ENCODE data around the gene REC114. TPM values are rescaled to one million over a fixed set of nuclear protein-coding genes. Genes with fewer than 3 reads are reported as not detected.

Gene REC114
- total RNA-seq, 1 experiment from 2014 or later: not detected

DNA sequence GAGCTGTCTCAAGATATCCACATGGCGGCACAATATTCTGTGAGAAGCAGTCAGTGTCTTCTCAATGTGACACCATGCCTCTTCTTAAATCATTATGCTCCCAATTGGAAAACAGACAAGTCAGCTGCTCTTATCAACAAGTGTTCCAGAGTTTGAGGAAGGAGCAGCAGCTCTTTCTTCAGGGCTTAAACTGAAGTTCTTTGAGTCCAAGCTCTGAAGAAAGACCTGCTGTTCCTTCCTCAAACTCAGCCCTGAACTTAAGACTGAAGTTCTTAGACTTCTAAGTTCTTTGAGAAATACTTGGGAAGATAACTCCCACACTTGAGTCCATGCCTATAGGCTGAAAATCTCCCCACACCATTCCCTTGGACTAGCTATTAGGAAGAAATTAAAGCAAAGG is 146.8 kb downstream of the REC114 start:
- ATAC-seq (no peak), DNase-seq (ENCODE audit: low read depth, low spot score) (no peak)
- Histone ChIP-seq H3K27me3 (ENCODE audit: insufficient read depth, low read length) (no peaks in the 10 kb centered on the region), H3K4me1 (ENCODE audit: control insufficient read depth in 1 of 2, insufficient read depth in 2 of 2, low read length in 2 of 2) (no peaks in the 10 kb centered on the region), H4K20me1 (ENCODE audit: insufficient read depth) (no peaks in the 10 kb centered on the region), H3K9me3 (ENCODE audit: control insufficient read depth in 1 of 2, insufficient read depth in 1 of 2, low read depth in 1 of 2, low read length in 2 of 2) (no peaks in the 10 kb centered on the region), H3K27ac (ENCODE audit: low read depth, low read length) (no peak overlapping the region), H3K9me2 (ENCODE audit: insufficient read depth) (no peaks in the 10 kb centered on the region), H3K9ac (ENCODE audit: low read length) (no peak overlapping the region), H3K79me2 (ENCODE audit: insufficient read depth, low read length) (peaks cover 34% of the 10 kb centered on the region), H3K4me2 (ENCODE audit: low read length) (no peak overlapping the region), H3K36me3 (ENCODE audit: control insufficient read depth in 1 of 2, insufficient read depth in 2 of 2, low read length in 2 of 2) (peaks cover 21 to 29% of the 10 kb centered on the region in 2 experiments), H2AFZ (ENCODE audit: low read depth, low read length, poor library complexity, severe bottlenecking) (no peak overlapping the region), H3K4me3 (replicated peaks in 1 of 2; ENCODE audit: low read depth in 1 of 2, low read length in 2 of 2) (no peak overlapping the region)
- BruUV-seq (replicated peaks): no TSS peak
- RAD21 ChIA-PET (ENCODE audit: low non-redundant PET in 1 of 2, low total read pairs in 2 of 2, uncharacterized antibody in 2 of 2, unreplicated experiment in 2 of 2): no interaction called here
- CTCF ChIA-PET: no interaction called here
- TF ChIP-seq POLR2AphosphoS5 (IDR thresholded peaks at IDR 0.05; ENCODE audit: low read depth, low read length) (no peak), EZH2phosphoT487 (IDR thresholded peaks at IDR 0.05; ENCODE audit: borderline replicate concordance) (no peak), CEBPB (IDR thresholded peaks at IDR 0.05; ENCODE audit: low read depth) (no peak), RAD21 (IDR thresholded peaks at IDR 0.05; ENCODE audit: low read depth) (no peak), YY1 (IDR thresholded peaks at IDR 0.05; ENCODE audit: extremely low read depth, insufficient replicate concordance, low read depth, low read length) (no peak), CBX3 (IDR thresholded peaks at IDR 0.05; ENCODE audit: low read depth) (no peak), JUND (IDR thresholded peaks at IDR 0.05) (no peak), SIN3A (IDR thresholded peaks at IDR 0.05; ENCODE audit: low read depth) (no peak), ELF1 (IDR thresholded peaks at IDR 0.05; ENCODE audit: borderline replicate concordance, low read depth) (no peak), FOSL1 (IDR thresholded peaks at IDR 0.05; ENCODE audit: low read depth) (no peak), ZNF274 (IDR thresholded peaks at IDR 0.05; ENCODE audit: low read depth, low read length) (no peak), POLR2A (IDR thresholded peaks at IDR 0.05; ENCODE audit: borderline replicate concordance, extremely low read depth, insufficient read depth, insufficient read length) (no peak), SP1 (IDR thresholded peaks at IDR 0.05; ENCODE audit: low read depth) (no peak), ZFX (IDR thresholded peaks at IDR 0.05) (no peak), SRF (IDR thresholded peaks at IDR 0.05; ENCODE audit: low read depth) (no peak)
- TF ChIP-seq, protein P1, sequence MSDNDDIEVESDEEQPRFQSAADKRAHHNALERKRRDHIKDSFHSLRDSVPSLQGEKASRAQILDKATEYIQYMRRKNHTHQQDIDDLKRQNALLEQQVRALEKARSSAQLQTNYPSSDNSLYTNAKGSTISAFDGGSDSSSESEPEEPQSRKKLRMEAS (IDR thresholded peaks at IDR 0.05): no peak
- TF ChIP-seq, protein P2, sequence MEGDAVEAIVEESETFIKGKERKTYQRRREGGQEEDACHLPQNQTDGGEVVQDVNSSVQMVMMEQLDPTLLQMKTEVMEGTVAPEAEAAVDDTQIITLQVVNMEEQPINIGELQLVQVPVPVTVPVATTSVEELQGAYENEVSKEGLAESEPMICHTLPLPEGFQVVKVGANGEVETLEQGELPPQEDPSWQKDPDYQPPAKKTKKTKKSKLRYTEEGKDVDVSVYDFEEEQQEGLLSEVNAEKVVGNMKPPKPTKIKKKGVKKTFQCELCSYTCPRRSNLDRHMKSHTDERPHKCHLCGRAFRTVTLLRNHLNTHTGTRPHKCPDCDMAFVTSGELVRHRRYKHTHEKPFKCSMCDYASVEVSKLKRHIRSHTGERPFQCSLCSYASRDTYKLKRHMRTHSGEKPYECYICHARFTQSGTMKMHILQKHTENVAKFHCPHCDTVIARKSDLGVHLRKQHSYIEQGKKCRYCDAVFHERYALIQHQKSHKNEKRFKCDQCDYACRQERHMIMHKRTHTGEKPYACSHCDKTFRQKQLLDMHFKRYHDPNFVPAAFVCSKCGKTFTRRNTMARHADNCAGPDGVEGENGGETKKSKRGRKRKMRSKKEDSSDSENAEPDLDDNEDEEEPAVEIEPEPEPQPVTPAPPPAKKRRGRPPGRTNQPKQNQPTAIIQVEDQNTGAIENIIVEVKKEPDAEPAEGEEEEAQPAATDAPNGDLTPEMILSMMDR (IDR thresholded peaks at IDR 0.05 in 2 of 3, conservative IDR thresholded peaks at IDR 0.05 in 1 of 3; ENCODE audit: borderline replicate concordance in 1 of 3, insufficient read depth in 1 of 3, low read depth in 2 of 3, low read length in 2 of 3): no peak
- TF ChIP-seq, protein P3, sequence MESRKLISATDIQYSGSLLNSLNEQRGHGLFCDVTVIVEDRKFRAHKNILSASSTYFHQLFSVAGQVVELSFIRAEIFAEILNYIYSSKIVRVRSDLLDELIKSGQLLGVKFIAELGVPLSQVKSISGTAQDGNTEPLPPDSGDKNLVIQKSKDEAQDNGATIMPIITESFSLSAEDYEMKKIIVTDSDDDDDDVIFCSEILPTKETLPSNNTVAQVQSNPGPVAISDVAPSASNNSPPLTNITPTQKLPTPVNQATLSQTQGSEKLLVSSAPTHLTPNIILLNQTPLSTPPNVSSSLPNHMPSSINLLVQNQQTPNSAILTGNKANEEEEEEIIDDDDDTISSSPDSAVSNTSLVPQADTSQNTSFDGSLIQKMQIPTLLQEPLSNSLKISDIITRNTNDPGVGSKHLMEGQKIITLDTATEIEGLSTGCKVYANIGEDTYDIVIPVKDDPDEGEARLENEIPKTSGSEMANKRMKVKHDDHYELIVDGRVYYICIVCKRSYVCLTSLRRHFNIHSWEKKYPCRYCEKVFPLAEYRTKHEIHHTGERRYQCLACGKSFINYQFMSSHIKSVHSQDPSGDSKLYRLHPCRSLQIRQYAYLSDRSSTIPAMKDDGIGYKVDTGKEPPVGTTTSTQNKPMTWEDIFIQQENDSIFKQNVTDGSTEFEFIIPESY (IDR thresholded peaks at IDR 0.05; ENCODE audit: extremely low read depth, insufficient replicate concordance, low read length): no peak
- TF ChIP-seq, protein P4, sequence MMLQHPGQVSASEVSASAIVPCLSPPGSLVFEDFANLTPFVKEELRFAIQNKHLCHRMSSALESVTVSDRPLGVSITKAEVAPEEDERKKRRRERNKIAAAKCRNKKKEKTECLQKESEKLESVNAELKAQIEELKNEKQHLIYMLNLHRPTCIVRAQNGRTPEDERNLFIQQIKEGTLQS (IDR thresholded peaks at IDR 0.05): no peak
- TF ChIP-seq, protein P5, sequence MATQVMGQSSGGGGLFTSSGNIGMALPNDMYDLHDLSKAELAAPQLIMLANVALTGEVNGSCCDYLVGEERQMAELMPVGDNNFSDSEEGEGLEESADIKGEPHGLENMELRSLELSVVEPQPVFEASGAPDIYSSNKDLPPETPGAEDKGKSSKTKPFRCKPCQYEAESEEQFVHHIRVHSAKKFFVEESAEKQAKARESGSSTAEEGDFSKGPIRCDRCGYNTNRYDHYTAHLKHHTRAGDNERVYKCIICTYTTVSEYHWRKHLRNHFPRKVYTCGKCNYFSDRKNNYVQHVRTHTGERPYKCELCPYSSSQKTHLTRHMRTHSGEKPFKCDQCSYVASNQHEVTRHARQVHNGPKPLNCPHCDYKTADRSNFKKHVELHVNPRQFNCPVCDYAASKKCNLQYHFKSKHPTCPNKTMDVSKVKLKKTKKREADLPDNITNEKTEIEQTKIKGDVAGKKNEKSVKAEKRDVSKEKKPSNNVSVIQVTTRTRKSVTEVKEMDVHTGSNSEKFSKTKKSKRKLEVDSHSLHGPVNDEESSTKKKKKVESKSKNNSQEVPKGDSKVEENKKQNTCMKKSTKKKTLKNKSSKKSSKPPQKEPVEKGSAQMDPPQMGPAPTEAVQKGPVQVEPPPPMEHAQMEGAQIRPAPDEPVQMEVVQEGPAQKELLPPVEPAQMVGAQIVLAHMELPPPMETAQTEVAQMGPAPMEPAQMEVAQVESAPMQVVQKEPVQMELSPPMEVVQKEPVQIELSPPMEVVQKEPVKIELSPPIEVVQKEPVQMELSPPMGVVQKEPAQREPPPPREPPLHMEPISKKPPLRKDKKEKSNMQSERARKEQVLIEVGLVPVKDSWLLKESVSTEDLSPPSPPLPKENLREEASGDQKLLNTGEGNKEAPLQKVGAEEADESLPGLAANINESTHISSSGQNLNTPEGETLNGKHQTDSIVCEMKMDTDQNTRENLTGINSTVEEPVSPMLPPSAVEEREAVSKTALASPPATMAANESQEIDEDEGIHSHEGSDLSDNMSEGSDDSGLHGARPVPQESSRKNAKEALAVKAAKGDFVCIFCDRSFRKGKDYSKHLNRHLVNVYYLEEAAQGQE (IDR thresholded peaks at IDR 0.05; ENCODE audit: low read depth): no peak
- POLR2A ChIA-PET: no interaction called here
- intact Hi-C loops (cut with micrococcal nuclease): no loop called here
